ENCODE data around the gene PDCL3. TPM values are rescaled to one million over a fixed set of nuclear protein-coding genes. Genes with fewer than 3 reads are reported as not detected.

Gene PDCL3
- total RNA-seq, 1 experiment from 2014 or later, result 22.1 TPM

GRCh38 chr2:100625717-100626116 lies 62.9 kb downstream of the PDCL3 start:
- no peak overlapping the region for H3K27ac Mint-ChIP-seq
- H3K4me3 Mint-ChIP-seq, result no peak overlapping the region
- ChIA-PET CTCF (no interaction called here), POLR2A (no interaction called here)
- no peak for ATAC-seq
- H3K36me3 Mint-ChIP-seq, result no peaks in the 10 kb centered on the region
- peaks cover 11% of the 10 kb centered on the region for H3K4me1 Mint-ChIP-seq
- no peak for TF ChIP-seq ZBTB21 (CRISPR knock-in tag; IDR thresholded peaks at IDR 0.05; ENCODE audit: borderline replicate concordance)
- TF ChIP-seq, protein P1, sequence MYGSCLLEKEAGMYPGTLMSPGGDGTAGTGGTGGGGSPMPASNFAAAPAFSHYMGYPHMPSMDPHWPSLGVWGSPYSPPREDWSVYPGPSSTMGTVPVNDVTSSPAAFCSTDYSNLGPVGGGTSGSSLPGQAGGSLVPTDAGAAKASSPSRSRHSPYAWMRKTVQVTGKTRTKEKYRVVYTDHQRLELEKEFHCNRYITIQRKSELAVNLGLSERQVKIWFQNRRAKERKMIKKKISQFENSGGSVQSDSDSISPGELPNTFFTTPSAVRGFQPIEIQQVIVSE (CRISPR knock-in tag; IDR thresholded peaks at IDR 0.05; ENCODE audit: borderline replicate concordance), result no peak
- TF ChIP-seq ZNF416 (CRISPR knock-in tag; IDR thresholded peaks at IDR 0.05), result no peak
- TF ChIP-seq, protein P2, sequence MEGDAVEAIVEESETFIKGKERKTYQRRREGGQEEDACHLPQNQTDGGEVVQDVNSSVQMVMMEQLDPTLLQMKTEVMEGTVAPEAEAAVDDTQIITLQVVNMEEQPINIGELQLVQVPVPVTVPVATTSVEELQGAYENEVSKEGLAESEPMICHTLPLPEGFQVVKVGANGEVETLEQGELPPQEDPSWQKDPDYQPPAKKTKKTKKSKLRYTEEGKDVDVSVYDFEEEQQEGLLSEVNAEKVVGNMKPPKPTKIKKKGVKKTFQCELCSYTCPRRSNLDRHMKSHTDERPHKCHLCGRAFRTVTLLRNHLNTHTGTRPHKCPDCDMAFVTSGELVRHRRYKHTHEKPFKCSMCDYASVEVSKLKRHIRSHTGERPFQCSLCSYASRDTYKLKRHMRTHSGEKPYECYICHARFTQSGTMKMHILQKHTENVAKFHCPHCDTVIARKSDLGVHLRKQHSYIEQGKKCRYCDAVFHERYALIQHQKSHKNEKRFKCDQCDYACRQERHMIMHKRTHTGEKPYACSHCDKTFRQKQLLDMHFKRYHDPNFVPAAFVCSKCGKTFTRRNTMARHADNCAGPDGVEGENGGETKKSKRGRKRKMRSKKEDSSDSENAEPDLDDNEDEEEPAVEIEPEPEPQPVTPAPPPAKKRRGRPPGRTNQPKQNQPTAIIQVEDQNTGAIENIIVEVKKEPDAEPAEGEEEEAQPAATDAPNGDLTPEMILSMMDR (IDR thresholded peaks at IDR 0.05), result no peak
- no peak for TF ChIP-seq NR2C2 (CRISPR knock-in tag; IDR thresholded peaks at IDR 0.05)
- no peak for TF ChIP-seq NFE2L1 (CRISPR knock-in tag; IDR thresholded peaks at IDR 0.05)
- TF ChIP-seq, protein P3, sequence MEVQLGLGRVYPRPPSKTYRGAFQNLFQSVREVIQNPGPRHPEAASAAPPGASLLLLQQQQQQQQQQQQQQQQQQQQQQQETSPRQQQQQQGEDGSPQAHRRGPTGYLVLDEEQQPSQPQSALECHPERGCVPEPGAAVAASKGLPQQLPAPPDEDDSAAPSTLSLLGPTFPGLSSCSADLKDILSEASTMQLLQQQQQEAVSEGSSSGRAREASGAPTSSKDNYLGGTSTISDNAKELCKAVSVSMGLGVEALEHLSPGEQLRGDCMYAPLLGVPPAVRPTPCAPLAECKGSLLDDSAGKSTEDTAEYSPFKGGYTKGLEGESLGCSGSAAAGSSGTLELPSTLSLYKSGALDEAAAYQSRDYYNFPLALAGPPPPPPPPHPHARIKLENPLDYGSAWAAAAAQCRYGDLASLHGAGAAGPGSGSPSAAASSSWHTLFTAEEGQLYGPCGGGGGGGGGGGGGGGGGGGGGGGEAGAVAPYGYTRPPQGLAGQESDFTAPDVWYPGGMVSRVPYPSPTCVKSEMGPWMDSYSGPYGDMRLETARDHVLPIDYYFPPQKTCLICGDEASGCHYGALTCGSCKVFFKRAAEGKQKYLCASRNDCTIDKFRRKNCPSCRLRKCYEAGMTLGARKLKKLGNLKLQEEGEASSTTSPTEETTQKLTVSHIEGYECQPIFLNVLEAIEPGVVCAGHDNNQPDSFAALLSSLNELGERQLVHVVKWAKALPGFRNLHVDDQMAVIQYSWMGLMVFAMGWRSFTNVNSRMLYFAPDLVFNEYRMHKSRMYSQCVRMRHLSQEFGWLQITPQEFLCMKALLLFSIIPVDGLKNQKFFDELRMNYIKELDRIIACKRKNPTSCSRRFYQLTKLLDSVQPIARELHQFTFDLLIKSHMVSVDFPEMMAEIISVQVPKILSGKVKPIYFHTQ (CRISPR knock-in tag; IDR thresholded peaks at IDR 0.05), result no peak
- no peak for TF ChIP-seq ZNF232 (CRISPR knock-in tag; IDR thresholded peaks at IDR 0.05)
- TF ChIP-seq GRHL2 (CRISPR knock-in tag; IDR thresholded peaks at IDR 0.05; ENCODE audit: insufficient replicate concordance, severe bottlenecking), result no peak
- no peak for DNase-seq (ENCODE audit: low spot score)
- H3K27me3 Mint-ChIP-seq (ENCODE audit: low read depth), result no peaks in the 10 kb centered on the region; the same call in 1 of the 2 replicates
- H3K9me3 Mint-ChIP-seq, result peaks cover 19% of the 10 kb centered on the region

Other genes with a start within 250 kb of the PDCL3 start
- gene LONRF2, start 240.5 kb upstream of the PDCL3 start, total RNA-seq (2021), result 0.33 to 0.57 TPM (median 0.55 TPM) in 3 replicates
- 19.9 to 24.4 TPM (median 21.6 TPM) in 3 replicates for gene CHST10, start 145.3 kb upstream of the PDCL3 start, total RNA-seq (2021)
- gene NMS, start 92.5 kb upstream of the PDCL3 start, total RNA-seq (2021), result not detected in 3 replicates